GM12801 (cell line): ENCODE data around the gene HMGCL.

Experiments
- CTCF ChIP-seq: IDR thresholded peaks from one replicate; pipeline ENCODE4 v1.5.1; 2011; ENCODE audit warnings: control low read depth; ENCODE audit not compliant: insufficient read length; ENCODE audit errors: extremely low read depth

Gene HMGCL

GRCh38 chr1:23837908-23838307 lies 12.7 kb upstream of the HMGCL start:
- no peak for TF ChIP-seq CTCF

GRCh38 chr1:23836037-23836436 lies 10.8 kb upstream of the HMGCL start:
- no peak for TF ChIP-seq CTCF

DNA sequence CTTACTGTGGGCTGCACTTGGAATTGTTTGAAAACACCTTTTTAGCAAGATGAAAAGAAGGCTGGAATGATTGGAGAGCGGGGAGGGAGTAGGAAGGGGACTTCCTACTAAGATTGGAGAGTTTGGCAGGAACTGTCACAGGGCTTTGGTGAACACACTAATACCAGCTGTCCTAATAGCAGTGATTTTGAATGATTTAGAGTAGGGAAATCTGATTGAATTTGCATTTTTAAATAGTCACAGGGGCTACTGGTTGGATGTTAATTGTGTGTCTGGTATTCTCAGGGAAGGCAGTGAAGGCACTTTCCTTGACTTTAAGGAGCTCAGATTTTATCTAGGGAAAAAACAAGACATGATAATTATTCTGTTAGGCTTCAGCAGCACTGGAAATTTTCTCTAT lies 2.5 kb upstream of the HMGCL start:
- no peak for TF ChIP-seq CTCF

DNA sequence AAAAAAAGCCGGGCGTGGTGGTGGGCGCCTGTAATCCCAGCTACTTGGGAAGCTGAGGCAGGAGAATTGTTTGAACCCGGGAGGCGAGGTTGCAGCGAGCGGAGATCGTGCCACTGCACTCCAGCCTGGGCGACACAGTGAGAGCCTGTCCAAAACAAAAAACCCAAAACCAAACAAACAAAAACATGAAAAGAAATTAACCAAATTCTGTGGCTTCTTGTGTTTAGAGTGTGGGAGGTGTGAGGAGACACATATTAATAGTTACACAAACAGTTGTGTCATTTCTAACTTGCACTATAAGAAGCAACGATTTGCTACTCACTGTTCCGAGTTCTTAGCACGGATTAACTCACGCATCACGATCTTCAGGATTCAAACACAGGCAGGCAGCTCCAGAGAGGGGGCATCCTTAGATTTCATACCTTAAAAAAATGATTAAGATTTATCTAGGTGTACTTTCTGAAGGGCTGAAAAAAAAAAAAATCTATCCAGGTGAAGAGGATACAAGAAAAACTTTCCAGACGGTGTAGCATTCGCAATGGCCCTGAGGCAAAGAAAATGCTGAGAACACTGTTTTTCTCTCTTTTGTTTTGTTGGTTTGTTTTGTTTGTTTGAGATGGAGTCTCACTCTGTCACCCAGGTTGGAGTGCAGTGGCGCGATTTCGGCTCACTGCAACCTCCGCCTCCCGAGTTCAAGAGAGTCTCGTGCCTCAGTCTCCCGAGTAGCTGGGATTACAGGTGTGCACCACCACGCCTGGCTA lies 713 bp upstream of the HMGCL start:
- TF ChIP-seq CTCF: no peak

DNA sequence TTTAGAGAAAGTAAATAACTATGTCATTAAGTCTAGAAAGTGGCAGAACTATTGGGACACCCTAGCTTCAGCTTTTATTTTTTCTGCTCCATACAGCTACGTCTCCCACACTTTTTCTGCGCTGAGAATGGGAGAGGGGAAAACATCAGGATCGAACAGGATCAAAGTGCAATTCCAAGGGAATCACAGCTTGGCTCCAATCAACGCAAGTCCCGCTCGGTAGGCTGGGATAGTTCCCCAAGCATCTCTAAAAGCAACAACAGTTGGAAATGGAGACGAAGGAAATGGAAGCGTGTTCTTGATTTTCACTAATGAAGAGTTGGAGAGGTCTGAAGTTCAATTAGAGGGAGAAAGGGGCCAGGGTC lies 536 bp downstream of the HMGCL start:
- TF ChIP-seq CTCF: no peak

- TF ChIP-seq CTCF: no peak
These were observed 1.5 kb downstream of the HMGCL start for GRCh38 chr1:23823767-23824166.

DNA sequence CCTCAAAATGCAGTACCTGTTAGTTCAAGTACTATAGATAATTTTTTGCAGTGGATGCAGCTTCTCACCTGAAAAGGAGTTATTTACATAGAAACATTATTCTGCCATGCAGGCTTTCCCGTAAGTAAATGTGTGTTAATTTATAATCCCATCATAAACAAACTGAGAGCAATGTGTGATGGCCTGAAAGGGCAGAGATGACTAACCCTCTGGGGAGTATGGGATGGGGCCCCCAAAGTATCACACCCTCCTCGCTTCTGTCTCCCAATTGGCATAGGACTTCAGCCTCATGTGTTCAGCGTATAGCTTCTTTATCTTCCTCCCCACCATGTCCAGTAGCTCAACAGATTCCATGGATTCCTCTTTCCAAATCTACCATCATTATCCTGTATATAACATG lies 7.6 kb downstream of the HMGCL start:
- TF ChIP-seq CTCF: no peak
